ENCODE measurements around the gene JOSD2.

Gene JOSD2

DNA sequence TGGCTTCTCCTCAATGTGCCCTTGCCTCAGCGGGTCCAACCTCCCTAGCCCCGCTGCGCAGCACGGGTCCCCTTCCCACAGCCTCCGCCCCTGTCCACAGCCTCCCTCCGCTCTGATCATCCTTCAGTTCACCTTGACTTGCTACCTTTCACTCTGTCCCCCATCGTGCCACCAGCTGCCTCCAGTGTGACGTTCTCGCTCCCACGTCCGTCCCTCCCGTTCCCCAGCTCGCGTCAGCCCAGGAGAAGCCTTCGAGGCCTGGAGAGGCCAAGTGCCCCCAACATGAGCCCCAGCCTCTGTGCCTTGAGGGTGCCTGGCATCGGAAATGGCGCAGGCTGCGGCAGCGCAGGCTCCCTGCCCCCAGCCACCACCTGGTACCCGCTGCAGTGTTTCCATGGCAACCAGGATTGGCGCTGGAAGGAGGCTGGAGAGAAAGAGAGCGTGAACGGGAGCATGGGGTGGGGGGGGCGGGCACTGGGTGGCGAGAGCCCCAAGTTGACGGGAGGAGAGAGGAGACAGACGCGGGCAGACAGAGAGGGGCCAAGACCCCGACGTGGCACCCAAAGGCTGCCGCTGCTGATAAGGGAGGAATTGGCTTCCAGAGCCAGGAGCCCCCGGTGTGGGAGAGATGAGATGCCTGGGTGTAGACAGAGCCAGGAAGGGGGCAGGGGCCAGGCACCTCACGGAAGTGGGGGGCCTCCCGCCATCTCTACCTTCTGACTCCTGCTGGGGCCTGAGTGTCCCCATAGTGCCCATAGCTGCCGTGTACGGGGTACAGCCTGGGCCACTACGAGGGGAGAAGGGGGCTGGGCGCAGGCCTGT, 3.6 kb upstream of the JOSD2 start:
- in situ Hi-C loops (cut with MboI; ENCODE audit: low sequenced_read_pairs): no loop called here
- Histone ChIP-seq H3K27me3 (ENCODE audit: low read depth) (no peaks in the 10 kb centered on the region), H3K4me1 (no peaks in the 10 kb centered on the region), H3K36me3 (replicated peaks) (no peaks in the 10 kb centered on the region), H3K4me3 (no peak overlapping the region), H3K9me3 (no peaks in the 10 kb centered on the region)
- no peak for DNase-seq (ENCODE audit: low spot score in 2 of 2)

GRCh38 chr19:50513746-50514345, 2.9 kb upstream of the JOSD2 start, which contains the start of gene ASPDH:
TSS of gene ASPDH (minus strand) at chr19:50513913. CDS start at chr19:50513823, 90 bp downstream.
- no peaks in the 10 kb centered on the region for H3K27me3 ChIP-seq (ENCODE audit: low read depth)
- no peaks in the 10 kb centered on the region for H3K4me1 ChIP-seq
- no peak within 1 kb of the TSS for H3K4me3 ChIP-seq
- H3K36me3 ChIP-seq (replicated peaks): no peaks in the 10 kb centered on the region
- in situ Hi-C loops (cut with MboI; ENCODE audit: low sequenced_read_pairs): no loop called here
- no peak for DNase-seq (ENCODE audit: low spot score in 2 of 2)
- no peaks in the 10 kb centered on the region for H3K9me3 ChIP-seq

DNA sequence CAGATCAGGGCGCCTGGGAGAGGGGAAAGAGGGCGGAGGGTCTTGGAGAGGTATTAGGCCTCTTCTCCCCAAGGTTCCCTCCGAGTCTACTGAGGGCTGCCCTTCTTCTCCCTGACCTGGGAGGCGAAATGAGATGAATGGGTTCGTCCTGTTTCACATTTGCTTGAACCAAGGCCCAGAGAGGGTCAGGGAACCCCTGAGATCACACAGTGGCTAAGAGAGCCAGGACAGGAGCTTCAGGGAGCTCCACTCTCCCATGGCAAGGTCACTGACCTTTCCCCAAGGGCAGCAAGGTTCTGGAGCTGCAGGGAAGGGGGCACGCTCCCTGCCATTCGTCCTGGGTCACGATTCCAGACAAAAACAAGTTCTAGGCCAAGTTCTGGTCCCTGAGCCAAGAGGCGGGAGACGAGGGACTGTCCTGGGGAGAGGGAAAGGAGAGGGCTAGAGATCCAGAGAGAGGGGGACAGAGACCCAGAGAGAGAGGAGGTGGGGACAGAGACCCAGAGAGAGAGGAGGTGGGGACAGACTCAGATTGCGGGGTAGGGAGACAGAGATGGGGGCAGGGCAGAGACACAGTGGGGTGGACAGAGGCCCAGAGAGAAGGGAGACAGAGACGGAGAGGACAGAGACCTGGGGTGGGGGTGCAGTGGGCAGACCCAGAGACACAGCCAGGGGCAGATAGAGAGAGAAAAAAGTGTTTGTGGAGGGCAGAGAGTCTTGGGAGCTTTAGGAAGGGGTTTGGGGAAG, 2.2 kb upstream of the JOSD2 start:
- Histone ChIP-seq H3K27me3 (ENCODE audit: low read depth) (no peaks in the 10 kb centered on the region), H3K4me3 (no peak overlapping the region), H3K4me1 (no peaks in the 10 kb centered on the region), H3K9me3 (no peaks in the 10 kb centered on the region), H3K36me3 (replicated peaks) (no peaks in the 10 kb centered on the region)
- DNase-seq (ENCODE audit: low spot score in 2 of 2): no peak
- in situ Hi-C loops (cut with MboI; ENCODE audit: low sequenced_read_pairs): no loop called here

GRCh38 chr19:50512112-50512998, 1.4 kb upstream of the JOSD2 start:
- in situ Hi-C loops (cut with MboI; ENCODE audit: low sequenced_read_pairs): no loop called here
- no peaks in the 10 kb centered on the region for H3K27me3 ChIP-seq (ENCODE audit: low read depth)
- H3K36me3 ChIP-seq (replicated peaks): no peaks in the 10 kb centered on the region
- H3K4me1 ChIP-seq: no peaks in the 10 kb centered on the region
- H3K4me3 ChIP-seq: no peak overlapping the region
- no peak for DNase-seq (ENCODE audit: low spot score in 2 of 2)
- H3K9me3 ChIP-seq: no peaks in the 10 kb centered on the region

- no peaks in the 10 kb centered on the region for H3K27me3 ChIP-seq (ENCODE audit: low read depth)
- no peaks in the 10 kb centered on the region for H3K9me3 ChIP-seq
- H3K4me1 ChIP-seq: no peaks in the 10 kb centered on the region
- no peaks in the 10 kb centered on the region for H3K36me3 ChIP-seq (replicated peaks)
- peak overlapping the region; percentile 57 for H3K4me3 ChIP-seq
- in situ Hi-C loops (cut with MboI; ENCODE audit: low sequenced_read_pairs): no loop called here
- peak in 1 of 2 experiments; percentile 12 for DNase-seq (ENCODE audit: low spot score in 2 of 2)
Observed at GRCh38 chr19:50510700-50511068, 307 bp downstream of the JOSD2 start.

DNA sequence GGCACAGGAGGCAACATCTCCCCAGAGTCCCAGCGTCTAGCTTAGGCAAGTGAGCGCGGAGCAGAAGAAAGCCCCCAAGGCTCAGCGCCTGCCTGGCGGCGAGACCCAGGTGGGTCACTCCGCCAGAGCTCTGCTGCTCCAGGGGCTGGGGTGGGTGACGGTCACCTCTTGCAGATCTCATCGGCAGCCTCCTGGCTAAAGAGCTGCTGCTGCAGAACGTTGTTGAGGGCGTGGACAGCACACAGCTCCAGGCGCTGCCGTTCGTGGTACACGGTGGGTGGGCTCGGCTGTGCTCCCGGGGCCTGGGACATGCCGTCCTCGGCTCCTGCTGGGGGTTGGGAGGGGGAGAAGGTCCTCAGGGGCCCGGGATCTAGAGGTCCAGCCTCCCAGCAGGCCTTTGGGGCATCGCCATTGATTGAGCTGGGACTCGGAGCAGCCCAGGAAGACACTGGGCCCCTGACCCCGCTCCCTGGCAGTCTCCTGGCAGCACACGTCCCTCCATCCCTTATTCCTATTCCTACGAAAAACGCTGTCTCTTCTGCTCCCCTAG, 795 bp downstream of the JOSD2 start:
- H3K27me3 ChIP-seq (ENCODE audit: low read depth): no peaks in the 10 kb centered on the region
- H3K36me3 ChIP-seq (replicated peaks): no peaks in the 10 kb centered on the region
- no peaks in the 10 kb centered on the region for H3K9me3 ChIP-seq
- DNase-seq (ENCODE audit: low spot score in 2 of 2): no peak
- peak overlapping the region; percentile 57 for H3K4me3 ChIP-seq
- in situ Hi-C loops (cut with MboI; ENCODE audit: low sequenced_read_pairs): no loop called here
- no peaks in the 10 kb centered on the region for H3K4me1 ChIP-seq

DNA sequence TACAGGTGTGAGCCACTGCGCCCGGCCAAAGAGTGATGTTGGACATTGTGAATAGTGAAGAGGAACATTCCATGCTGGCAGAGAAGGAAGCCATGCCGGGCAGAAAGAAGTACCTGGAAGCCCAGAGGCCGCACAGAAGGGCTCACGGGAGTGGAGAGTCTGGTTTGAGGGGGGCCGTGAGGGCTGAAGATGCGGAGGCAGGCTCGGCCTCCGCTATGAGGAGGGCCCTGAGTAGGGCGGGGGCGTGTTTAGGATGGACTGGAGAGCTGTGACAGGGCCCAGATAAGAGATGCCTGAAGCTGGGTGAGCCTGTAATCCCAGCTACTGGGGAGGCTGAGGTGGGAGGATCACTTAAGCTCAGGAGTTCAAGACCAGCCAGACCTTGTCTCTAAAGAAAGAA, 1.6 kb downstream of the JOSD2 start:
- H3K27me3 ChIP-seq (ENCODE audit: low read depth): no peaks in the 10 kb centered on the region
- in situ Hi-C loops (cut with MboI; ENCODE audit: low sequenced_read_pairs): no loop called here
- H3K4me1 ChIP-seq: no peaks in the 10 kb centered on the region
- no peak for DNase-seq (ENCODE audit: low spot score in 2 of 2)
- H3K36me3 ChIP-seq (replicated peaks): no peaks in the 10 kb centered on the region
- no peak overlapping the region for H3K4me3 ChIP-seq
- H3K9me3 ChIP-seq: no peaks in the 10 kb centered on the region

- H3K27me3 ChIP-seq (ENCODE audit: low read depth): no peaks in the 10 kb centered on the region
- H3K36me3 ChIP-seq (replicated peaks): no peaks in the 10 kb centered on the region
- no peaks in the 10 kb centered on the region for H3K9me3 ChIP-seq
- no peak overlapping the region for H3K4me3 ChIP-seq
- in situ Hi-C loops (cut with MboI; ENCODE audit: low sequenced_read_pairs): no loop called here
- DNase-seq (ENCODE audit: low spot score in 2 of 2): no peak
- no peaks in the 10 kb centered on the region for H3K4me1 ChIP-seq
Observed at GRCh38 chr19:50508843-50509190, 2.2 kb downstream of the JOSD2 start.

DNA sequence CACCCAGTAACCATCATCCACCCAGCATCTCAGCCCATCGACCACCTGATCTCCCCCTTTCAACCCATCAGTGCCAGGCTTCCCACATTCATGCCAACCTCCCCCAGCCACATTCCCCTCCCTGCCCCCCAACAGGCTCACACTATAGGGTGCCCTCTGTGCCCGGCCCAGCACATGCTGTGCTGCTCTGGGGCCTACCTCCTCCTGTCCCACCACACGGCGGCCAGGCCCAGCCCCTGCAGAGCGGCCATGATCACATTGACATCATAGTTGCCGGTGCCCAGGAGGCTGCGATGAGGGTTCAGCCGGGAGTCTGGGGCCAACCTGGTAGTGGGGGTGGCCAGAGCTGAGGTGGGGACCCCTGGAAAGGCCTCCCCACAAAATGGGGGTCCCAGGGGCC, 3.6 kb downstream of the JOSD2 start:
- H3K9me3 ChIP-seq: no peaks in the 10 kb centered on the region
- H3K4me1 ChIP-seq: no peaks in the 10 kb centered on the region
- no peaks in the 10 kb centered on the region for H3K27me3 ChIP-seq (ENCODE audit: low read depth)
- in situ Hi-C loops (cut with MboI; ENCODE audit: low sequenced_read_pairs): no loop called here
- no peaks in the 10 kb centered on the region for H3K36me3 ChIP-seq (replicated peaks)
- H3K4me3 ChIP-seq: no peak overlapping the region
- no peak for DNase-seq (ENCODE audit: low spot score in 2 of 2)

DNA sequence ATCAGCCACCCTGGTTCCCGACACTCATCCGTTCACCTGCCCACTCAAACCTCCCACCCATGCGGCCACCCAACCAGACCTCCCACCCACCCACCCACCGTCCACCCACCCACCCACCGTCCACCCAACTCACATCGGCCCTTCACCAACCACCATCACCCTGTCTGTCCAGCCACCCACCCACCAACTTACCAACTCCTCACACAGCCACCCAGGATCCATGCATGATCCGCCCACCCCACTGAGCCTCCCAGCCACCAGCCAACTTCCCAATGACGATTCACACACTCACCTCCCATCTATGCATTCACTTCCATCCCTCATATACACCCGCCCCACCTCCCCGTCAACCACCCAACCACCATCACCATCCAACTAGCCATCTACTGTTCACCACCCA, 4.3 kb downstream of the JOSD2 start:
- in situ Hi-C loops (cut with MboI; ENCODE audit: low sequenced_read_pairs): no loop called here
- Histone ChIP-seq H3K4me1 (no peaks in the 10 kb centered on the region), H3K36me3 (replicated peaks) (no peaks in the 10 kb centered on the region), H3K27me3 (ENCODE audit: low read depth) (no peaks in the 10 kb centered on the region), H3K4me3 (no peak overlapping the region), H3K9me3 (no peaks in the 10 kb centered on the region)
- DNase-seq (ENCODE audit: low spot score in 2 of 2): no peak

DNA sequence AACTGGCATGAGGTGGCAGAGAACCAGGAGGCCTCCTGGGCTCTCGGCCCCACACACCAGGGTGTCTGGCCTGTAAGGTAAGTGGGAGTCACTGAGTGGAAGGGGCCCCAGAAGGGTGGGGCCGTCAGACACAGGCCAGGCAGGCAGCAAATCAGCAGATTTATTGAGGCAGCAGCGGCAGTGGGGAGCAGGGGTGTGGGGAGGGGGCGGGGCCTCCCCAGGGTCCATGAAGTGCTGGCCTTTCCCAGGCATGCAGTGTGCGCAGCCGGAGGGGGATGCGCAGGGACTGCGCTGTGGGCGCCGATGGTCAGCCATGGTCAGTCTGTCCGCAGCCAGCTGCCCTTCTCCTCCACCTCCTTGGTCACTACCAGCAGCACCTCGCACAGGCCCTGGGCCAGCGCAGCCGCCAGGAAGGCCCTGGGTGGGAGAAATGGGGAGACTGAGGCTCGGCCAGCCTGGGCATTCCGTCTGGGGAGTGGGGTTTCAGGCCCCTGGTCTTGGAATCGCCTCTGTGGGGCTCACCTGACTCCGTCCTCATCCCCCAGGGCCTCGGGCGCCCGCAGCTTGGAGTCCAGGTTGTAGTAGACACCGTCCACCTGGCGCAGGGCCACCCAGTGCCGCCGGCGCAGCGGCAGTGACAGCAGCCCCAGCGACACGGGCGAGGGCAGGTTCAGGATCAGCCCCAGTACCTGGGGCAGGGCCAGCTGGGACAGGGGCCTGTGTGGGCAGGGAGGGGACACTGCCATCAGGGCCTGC, 5.0 kb downstream of the JOSD2 start:
- no peak for DNase-seq (ENCODE audit: low spot score in 2 of 2)
- no peaks in the 10 kb centered on the region for H3K9me3 ChIP-seq
- no peaks in the 10 kb centered on the region for H3K27me3 ChIP-seq (ENCODE audit: low read depth)
- in situ Hi-C loops (cut with MboI; ENCODE audit: low sequenced_read_pairs): no loop called here
- H3K4me1 ChIP-seq: no peaks in the 10 kb centered on the region
- no peak overlapping the region for H3K4me3 ChIP-seq
- no peaks in the 10 kb centered on the region for H3K36me3 ChIP-seq (replicated peaks)

GRCh38 chr19:50501568-50502475, 9.2 kb downstream of the JOSD2 start:
- in situ Hi-C loops (cut with MboI; ENCODE audit: low sequenced_read_pairs): no loop called here

More at GRCh38 chr19:50501568-50502475, 9.2 kb downstream of the JOSD2 start:
- no peaks in the 10 kb centered on the region for H3K36me3 ChIP-seq (replicated peaks)
- H3K4me3 ChIP-seq: no peak overlapping the region
- H3K4me1 ChIP-seq: no peaks in the 10 kb centered on the region
- no peak for DNase-seq (ENCODE audit: low spot score in 2 of 2)
- H3K27me3 ChIP-seq (ENCODE audit: low read depth): no peaks in the 10 kb centered on the region
- H3K9me3 ChIP-seq: no peaks in the 10 kb centered on the region

Data from HAP-1 (cell line).